Neural cell (in vitro differentiated cells): ENCODE measurements around the gene ABHD17A. TPM values are rescaled to one million over a fixed set of nuclear protein-coding genes. Genes with fewer than 3 reads are reported as not detected.

ENCODE experiments used
- H2AFZ ChIP-seq: fragments of 200-600, 300-800 bp; sonication (generic), shearing (Covaris generic); 2 replicates; pipeline ENCODE4 v1.6.0; 2014; ENCODE audit warnings: low read depth, mild to moderate bottlenecking, antibody characterized with exemption, low read length, moderate library complexity
- H3F3A ChIP-seq: fragments of 200-600 bp; shearing (Covaris generic); 2 replicates; pipeline ENCODE4 v1.6.1; 2016; ENCODE audit warnings: mild to moderate bottlenecking, moderate library complexity, mixed read lengths, antibody characterized with exemption, low read length; ENCODE audit not compliant: insufficient read depth, poor library complexity, severe bottlenecking
- H3K27ac ChIP-seq: fragments of 200-600, 300-800 bp; sonication (generic), shearing (Covaris generic); 2 replicates; pipeline ENCODE4 v1.5.1; 2014; ENCODE audit warnings: mild to moderate bottlenecking, low read length, moderate library complexity
- H3K27me3 ChIP-seq: fragments of 300-800, 200-600 bp; sonication (generic), shearing (Covaris generic); 2 replicates; pipeline ENCODE4 v1.6.0; 2014; ENCODE audit warnings: mild to moderate bottlenecking, low read depth, low read length, moderate library complexity; ENCODE audit not compliant: insufficient read depth
- H3K36me3 ChIP-seq: fragments of 300-800, 200-600 bp; sonication (generic), shearing (Covaris generic); 2 replicates; pipeline ENCODE4 v1.5.1; 2014; ENCODE audit warnings: mild to moderate bottlenecking, antibody characterized with exemption, low read length, moderate library complexity; ENCODE audit not compliant: insufficient read depth
- H3K4me2 ChIP-seq: fragments of 300-800, 200-600 bp; sonication (generic), shearing (Covaris generic); 2 replicates; pipeline ENCODE4 v1.6.0; 2014; ENCODE audit warnings: mild to moderate bottlenecking, low read length
- H3K4me3 ChIP-seq: fragments of 300-800, 200-600 bp; sonication (generic), shearing (Covaris generic); 2 replicates; pipeline ENCODE4 v1.5.1; 2014; ENCODE audit warnings: mild to moderate bottlenecking, low read length, moderate library complexity
- H3K79me2 ChIP-seq: fragments of 200-600 bp; shearing (Covaris generic); replicated peaks from 2 replicates; pipeline ENCODE4 v1.6.0; 2014; ENCODE audit warnings: mild to moderate bottlenecking, low read length, moderate library complexity; ENCODE audit not compliant: insufficient read depth
- H3K9ac ChIP-seq: fragments of 300-800, 200-600 bp; sonication (generic), shearing (Covaris generic); 2 replicates; pipeline ENCODE4 v1.6.1; 2016; ENCODE audit warnings: mild to moderate bottlenecking, low read length, mixed read lengths
- H3K9me2 ChIP-seq: fragments of 200-600 bp; shearing (Covaris generic); 2 replicates; pipeline ENCODE4 v1.6.1; 2016; ENCODE audit warnings: mild to moderate bottlenecking, low read length, mixed read lengths; ENCODE audit not compliant: insufficient read depth
- H3K9me3 ChIP-seq: fragments of 200-600, 300-800 bp; sonication (generic), shearing (Covaris generic); 2 replicates; pipeline ENCODE4 v1.6.1; 2016; ENCODE audit warnings: mild to moderate bottlenecking, mixed run types, low read length, moderate library complexity, mixed read lengths
- H4K20me1 ChIP-seq: fragments of 200-600 bp; shearing (Covaris generic); 2 replicates; pipeline ENCODE4 v1.6.1; 2016; ENCODE audit warnings: mild to moderate bottlenecking, mixed run types; ENCODE audit not compliant: insufficient read depth
- EP300 ChIP-seq: fragments of 450-650 bp; conservative IDR thresholded peaks from 2 replicates; pipeline ENCODE4 v1.6.1; 2014; ENCODE audit warnings: antibody characterized with exemption, mild to moderate bottlenecking, moderate library complexity; ENCODE audit not compliant: poor library complexity, severe bottlenecking
- EZH2 ChIP-seq: fragments of 200-600, 300-800 bp; shearing (Covaris generic), sonication (generic); IDR thresholded peaks from 2 replicates; pipeline ENCODE4 v1.6.1; 2014; ENCODE audit warnings: antibody characterized with exemption, low read length, borderline replicate concordance, mild to moderate bottlenecking; ENCODE audit not compliant: insufficient read depth, poor library complexity, severe bottlenecking
- MXI1 ChIP-seq: fragments of 450-650 bp; conservative IDR thresholded peaks from 2 replicates; pipeline ENCODE4 v1.6.1; 2014; ENCODE audit warnings: antibody characterized with exemption, mild to moderate bottlenecking; ENCODE audit not compliant: poor library complexity, severe bottlenecking
- POLR2AphosphoS5 ChIP-seq: IDR thresholded peaks from 2 replicates; pipeline ENCODE4 v1.6.1; 2012
- RAD21 ChIP-seq: fragments of 450-650 bp; conservative IDR thresholded peaks from 2 replicates; pipeline ENCODE4 v1.6.1; 2014; ENCODE audit warnings: antibody characterized with exemption, mild to moderate bottlenecking, moderate library complexity
- SMC3 ChIP-seq: fragments of 450-650 bp; conservative IDR thresholded peaks from 2 replicates; pipeline ENCODE4 v1.6.1; 2014; ENCODE audit warnings: antibody characterized with exemption, mild to moderate bottlenecking, moderate library complexity; ENCODE audit not compliant: poor library complexity
- TAF1 ChIP-seq: IDR thresholded peaks from 2 replicates; pipeline ENCODE4 v1.6.1; 2012; ENCODE audit warnings: low read depth
- polyA plus RNA-seq: library from polyadenylated mRNA; depleted of rRNA; stranded (reverse); fragments of >200 nt; gene quantifications from 2 replicates; pipeline ENCODE4 v1.2.3, GENCODE V29; 2014
- TF ChIP-seq, protein P1 (sequence below): IDR thresholded peaks from 2 replicates; pipeline ENCODE4 v1.6.1; 2012; ENCODE audit warnings: borderline replicate concordance
- TF ChIP-seq, protein P2 (sequence below): fragments of 450-650 bp; IDR thresholded peaks from 2 replicates; pipeline ENCODE4 v1.5.1; 2014; ENCODE audit warnings: antibody characterized with exemption, mild to moderate bottlenecking, moderate library complexity; ENCODE audit not compliant: poor library complexity, severe bottlenecking

The ABHD17A gene
- polyA plus RNA-seq, 1 donor from 2014 or later: 116 TPM

DNA sequence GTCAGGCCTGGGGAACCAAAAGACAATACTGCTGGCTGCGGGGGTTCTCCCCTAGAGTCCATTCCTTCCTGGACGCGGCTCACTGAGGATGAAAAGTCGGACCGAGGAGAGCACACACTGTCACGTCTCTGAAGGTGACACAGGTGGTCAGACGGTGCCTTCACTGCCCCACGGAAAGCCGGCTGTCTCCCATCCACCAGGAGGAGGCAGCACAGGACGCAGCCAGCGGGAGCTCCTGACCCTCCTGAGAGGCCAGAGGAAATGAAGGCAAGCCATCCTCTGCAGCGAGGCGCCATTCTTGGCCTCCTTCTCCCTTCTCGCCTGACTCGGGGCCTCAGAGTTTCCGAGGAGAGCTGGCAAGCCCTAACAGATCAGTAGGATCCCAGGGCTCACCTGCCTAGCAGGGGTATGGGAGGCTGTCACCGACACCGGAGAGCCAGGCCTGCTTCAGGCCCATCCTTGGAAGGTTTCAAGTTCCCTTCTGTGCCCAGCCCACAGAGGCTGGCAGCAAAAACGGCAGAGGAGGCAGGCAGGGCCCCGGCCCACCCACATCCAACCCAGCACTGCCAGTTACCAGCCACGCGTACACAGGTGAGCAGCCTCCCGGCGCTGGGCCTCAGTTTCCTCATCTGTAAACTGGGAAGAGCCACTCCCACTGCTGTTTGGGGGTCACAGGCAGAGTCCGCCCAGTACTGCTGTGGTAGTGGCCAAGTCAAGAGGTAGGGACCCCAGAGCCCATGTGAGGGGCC is 41.5 kb downstream of the ABHD17A start:
- no peaks in the 10 kb centered on the region for H4K20me1 ChIP-seq
- no peaks in the 10 kb centered on the region for H3K9me2 ChIP-seq
- no peak overlapping the region for H3K27ac ChIP-seq
- H3K9ac ChIP-seq: no peak overlapping the region
- no peak overlapping the region for H3K4me3 ChIP-seq
- no peaks in the 10 kb centered on the region for H3K36me3 ChIP-seq
- H2AFZ ChIP-seq: no peak overlapping the region
- peaks cover 32% of the 10 kb centered on the region for H3K79me2 ChIP-seq
- H3K27me3 ChIP-seq: no peaks in the 10 kb centered on the region
- H3F3A ChIP-seq: no peaks in the 10 kb centered on the region
- H3K9me3 ChIP-seq: no peaks in the 10 kb centered on the region
- TF ChIP-seq EP300 (no peak), EZH2 (no peak), RAD21 (no peak), SMC3 (no peak), TAF1 (no peak), POLR2AphosphoS5 (no peak), MXI1 (no peak)
- TF ChIP-seq, protein P1, sequence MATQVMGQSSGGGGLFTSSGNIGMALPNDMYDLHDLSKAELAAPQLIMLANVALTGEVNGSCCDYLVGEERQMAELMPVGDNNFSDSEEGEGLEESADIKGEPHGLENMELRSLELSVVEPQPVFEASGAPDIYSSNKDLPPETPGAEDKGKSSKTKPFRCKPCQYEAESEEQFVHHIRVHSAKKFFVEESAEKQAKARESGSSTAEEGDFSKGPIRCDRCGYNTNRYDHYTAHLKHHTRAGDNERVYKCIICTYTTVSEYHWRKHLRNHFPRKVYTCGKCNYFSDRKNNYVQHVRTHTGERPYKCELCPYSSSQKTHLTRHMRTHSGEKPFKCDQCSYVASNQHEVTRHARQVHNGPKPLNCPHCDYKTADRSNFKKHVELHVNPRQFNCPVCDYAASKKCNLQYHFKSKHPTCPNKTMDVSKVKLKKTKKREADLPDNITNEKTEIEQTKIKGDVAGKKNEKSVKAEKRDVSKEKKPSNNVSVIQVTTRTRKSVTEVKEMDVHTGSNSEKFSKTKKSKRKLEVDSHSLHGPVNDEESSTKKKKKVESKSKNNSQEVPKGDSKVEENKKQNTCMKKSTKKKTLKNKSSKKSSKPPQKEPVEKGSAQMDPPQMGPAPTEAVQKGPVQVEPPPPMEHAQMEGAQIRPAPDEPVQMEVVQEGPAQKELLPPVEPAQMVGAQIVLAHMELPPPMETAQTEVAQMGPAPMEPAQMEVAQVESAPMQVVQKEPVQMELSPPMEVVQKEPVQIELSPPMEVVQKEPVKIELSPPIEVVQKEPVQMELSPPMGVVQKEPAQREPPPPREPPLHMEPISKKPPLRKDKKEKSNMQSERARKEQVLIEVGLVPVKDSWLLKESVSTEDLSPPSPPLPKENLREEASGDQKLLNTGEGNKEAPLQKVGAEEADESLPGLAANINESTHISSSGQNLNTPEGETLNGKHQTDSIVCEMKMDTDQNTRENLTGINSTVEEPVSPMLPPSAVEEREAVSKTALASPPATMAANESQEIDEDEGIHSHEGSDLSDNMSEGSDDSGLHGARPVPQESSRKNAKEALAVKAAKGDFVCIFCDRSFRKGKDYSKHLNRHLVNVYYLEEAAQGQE: no peak
- TF ChIP-seq, protein P2, sequence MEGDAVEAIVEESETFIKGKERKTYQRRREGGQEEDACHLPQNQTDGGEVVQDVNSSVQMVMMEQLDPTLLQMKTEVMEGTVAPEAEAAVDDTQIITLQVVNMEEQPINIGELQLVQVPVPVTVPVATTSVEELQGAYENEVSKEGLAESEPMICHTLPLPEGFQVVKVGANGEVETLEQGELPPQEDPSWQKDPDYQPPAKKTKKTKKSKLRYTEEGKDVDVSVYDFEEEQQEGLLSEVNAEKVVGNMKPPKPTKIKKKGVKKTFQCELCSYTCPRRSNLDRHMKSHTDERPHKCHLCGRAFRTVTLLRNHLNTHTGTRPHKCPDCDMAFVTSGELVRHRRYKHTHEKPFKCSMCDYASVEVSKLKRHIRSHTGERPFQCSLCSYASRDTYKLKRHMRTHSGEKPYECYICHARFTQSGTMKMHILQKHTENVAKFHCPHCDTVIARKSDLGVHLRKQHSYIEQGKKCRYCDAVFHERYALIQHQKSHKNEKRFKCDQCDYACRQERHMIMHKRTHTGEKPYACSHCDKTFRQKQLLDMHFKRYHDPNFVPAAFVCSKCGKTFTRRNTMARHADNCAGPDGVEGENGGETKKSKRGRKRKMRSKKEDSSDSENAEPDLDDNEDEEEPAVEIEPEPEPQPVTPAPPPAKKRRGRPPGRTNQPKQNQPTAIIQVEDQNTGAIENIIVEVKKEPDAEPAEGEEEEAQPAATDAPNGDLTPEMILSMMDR: no peak
- H3K4me2 ChIP-seq: no peak overlapping the region

DNA sequence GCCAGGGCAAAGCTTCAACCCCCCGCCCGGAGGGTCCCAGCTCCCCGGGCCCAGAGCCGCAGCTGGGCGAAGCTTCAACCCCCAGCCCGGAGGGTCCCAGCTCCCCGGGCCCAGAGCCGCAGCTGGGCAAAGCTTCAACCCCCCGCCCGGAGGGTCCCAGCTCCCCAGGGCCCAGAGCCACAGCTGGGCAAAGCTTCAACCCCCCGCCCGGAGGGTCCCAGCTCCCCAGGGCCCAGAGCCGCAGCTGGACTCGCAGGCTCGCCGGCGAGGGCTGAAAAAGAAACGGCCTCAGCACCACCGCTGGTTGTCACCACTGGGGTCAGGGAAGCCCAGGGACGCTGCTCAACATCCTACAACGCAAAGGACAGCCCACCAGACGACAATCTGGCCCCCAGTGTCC is 42.2 kb downstream of the ABHD17A start:
- no peaks in the 10 kb centered on the region for H3K36me3 ChIP-seq
- H3K9me3 ChIP-seq: no peaks in the 10 kb centered on the region
- H3K9ac ChIP-seq: no peak overlapping the region
- peaks cover 31% of the 10 kb centered on the region for H3K79me2 ChIP-seq
- H3K9me2 ChIP-seq: no peaks in the 10 kb centered on the region
- no peak for TF ChIP-seq RAD21
- TF ChIP-seq, protein P1: no peak
- TF ChIP-seq MXI1: no peak
- TF ChIP-seq EP300: no peak
- TF ChIP-seq EZH2: no peak
- TF ChIP-seq TAF1: no peak
- TF ChIP-seq SMC3: no peak
- no peak for TF ChIP-seq POLR2AphosphoS5
- TF ChIP-seq, protein P2: no peak
- H3K27ac ChIP-seq: no peak overlapping the region
- H3K4me2 ChIP-seq: no peak overlapping the region
- no peaks in the 10 kb centered on the region for H4K20me1 ChIP-seq
- no peaks in the 10 kb centered on the region for H3K27me3 ChIP-seq
- no peak overlapping the region for H2AFZ ChIP-seq
- H3K4me3 ChIP-seq: no peak overlapping the region
- no peaks in the 10 kb centered on the region for H3F3A ChIP-seq
